ENCODE results near the gene REEP5.
A peak's percentile ranks its signal among the peaks of the same experiment; 100 is the strongest.
"Not testable (repeated sequence)": the region's sequence is repeated elsewhere in the genome, so short reads cannot be mapped to it uniquely, and the experiment has no call there.

The REEP5 gene

GRCh38 chr5:112933105-112933504 is 11.1 kb upstream of the REEP5 start:
- no peak for ATAC-seq

DNA sequence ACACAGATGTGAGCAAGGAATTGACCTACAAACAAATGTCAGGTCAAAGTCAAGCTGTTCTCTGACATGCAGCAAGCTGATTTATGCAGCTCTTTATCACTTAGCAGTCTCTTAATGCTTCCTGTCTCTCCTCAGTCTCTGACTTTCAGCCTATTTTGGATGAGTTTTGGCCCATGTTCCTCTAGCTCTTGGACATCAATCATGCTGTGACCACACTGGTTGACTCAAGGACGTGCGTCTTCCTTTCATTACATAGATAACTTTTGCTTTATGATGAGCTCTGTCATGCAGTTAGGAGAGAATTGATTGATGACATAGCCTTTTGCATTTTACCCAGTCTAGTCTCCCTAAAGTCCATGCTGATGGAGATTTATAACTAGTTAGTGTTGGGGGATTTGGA is 9.4 kb upstream of the REEP5 start:
- no peak for ATAC-seq

DNA sequence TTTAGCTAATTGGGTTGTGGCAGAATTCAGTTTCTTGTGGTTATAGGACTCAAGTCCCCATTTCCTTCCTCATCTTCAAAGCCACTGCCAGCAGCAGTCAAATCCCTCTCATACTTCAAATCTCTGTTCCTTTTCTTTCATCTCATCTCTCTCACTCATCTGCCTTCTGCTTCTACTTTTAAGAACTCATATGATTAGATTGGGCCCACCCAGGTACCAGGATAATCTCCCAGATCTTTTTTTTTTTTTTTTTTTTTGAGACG is 8.0 kb upstream of the REEP5 start:
- ATAC-seq = no peak

DNA sequence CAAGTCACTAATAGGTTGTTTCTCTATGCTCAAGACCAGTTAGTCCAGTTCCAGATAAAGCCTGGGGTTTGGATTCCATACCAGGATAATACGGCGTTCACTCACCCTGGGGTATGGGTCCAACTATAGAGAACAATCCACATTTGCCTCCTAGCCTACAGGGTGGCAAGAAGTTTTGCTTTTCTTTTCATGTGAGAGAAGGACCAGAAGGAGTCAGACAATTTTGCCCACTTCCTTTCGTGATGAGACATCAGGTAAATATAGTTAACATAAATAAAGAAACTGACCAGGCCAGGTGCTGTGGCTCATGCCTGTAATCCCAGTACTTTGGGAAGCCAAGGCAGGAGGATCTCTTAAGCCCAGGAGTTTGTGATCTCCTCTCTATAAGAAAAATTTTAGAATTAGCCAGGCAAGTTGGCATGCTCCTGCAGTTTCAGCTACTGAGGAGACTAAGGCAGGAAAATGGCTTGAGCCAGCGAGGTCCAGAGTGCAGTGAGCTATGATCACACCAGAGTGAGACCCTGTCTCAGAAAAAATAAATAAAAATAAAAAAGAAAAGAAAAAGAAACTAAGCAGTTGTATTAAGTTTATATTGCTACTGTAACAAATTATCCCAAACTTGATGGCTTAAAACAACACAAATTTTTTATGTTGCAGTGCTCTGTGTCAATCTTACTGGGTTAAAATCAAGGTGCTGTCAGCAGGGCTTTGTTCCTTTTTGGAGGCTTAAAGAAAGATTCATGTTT is 7.5 kb upstream of the REEP5 start:
- peak; percentile 68 to 77 for ATAC-seq

DNA sequence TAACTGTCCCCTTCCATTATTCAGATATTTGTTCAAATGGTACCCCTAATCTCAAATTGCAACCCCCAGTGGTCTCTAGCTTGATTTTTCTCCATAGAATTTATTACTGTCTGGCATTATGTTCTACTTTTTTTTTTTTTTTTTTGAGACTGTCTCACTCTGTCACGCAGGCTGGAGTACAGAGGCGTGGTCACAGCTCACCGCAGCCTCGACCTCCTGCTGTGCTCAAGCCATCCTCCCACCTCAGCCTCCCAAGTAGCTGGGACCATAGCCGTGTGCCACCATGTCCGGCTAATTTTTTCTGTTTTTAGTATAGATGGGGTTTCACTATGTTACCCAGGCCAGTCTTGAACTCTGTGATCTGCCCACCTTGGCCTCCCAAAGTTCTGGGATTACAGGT is 2.0 kb upstream of the REEP5 start:
- no peak for ATAC-seq

DNA sequence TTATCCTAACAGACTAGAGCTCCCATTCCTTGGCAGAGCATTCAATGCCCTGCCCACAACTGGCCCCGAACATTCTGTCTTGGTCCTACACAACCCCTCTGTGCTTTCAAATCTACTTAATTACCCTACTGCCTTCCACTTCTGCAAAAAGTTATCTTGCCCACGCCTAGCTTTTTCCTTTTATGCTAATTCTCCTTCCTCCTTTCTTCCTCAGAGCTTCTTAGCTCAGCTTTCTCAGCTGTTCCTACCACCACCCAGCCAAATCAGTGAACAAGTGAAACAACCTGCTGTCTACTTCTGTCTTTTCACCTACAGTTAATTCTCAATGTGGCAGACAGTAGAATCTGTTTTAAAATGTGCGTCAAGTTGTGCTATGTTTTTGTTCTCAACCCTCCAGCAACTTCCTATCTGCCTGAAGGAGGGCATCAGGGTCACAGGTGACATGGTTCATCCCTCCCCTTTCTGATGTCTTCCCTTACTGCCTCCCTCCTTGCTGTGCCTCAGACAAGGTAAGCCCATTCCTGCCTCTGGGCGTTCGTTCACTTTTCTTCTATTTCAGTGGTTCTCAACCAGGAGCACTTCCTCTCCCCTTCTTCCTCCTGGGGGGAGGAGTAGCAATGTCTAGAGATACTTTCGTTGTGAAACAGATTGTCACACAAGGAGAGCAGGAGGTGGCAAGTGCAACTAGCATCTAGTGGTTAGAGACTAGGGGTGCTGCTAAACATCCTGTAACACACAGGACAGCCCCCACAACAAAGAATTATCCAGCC is 1.3 kb upstream of the REEP5 start:
- ATAC-seq = no peak

- peak; percentile 43 to 57 for ATAC-seq
Measured at GRCh38 chr5:112921026-112921832, 798 bp downstream of the REEP5 start.

GRCh38 chr5:112919972-112920371 is 2.1 kb downstream of the REEP5 start:
- peak; percentile 13 to 34 for ATAC-seq

- ATAC-seq = no peak
Measured at GRCh38 chr5:112918679-112919078, 3.3 kb downstream of the REEP5 start.

DNA sequence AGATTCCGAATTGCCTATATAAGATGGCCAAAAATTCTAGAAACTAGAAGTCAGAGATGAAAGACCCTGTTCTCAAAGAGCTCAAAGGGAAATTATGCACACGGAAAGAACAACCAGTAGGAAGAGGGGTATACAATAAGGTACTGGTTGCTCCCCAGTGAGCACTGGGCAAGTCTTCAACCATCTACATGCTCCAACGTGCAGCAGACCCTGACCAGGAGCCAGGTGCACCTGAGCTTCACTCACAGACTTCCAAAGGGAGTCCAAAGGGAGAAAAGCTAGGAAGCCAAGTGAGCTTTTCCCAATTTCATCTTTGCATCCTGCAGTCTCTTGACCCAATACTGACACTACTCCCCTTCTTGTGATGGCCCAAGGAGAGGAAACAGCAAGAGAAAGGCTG is 3.9 kb downstream of the REEP5 start:
- ATAC-seq = no peak

DNA sequence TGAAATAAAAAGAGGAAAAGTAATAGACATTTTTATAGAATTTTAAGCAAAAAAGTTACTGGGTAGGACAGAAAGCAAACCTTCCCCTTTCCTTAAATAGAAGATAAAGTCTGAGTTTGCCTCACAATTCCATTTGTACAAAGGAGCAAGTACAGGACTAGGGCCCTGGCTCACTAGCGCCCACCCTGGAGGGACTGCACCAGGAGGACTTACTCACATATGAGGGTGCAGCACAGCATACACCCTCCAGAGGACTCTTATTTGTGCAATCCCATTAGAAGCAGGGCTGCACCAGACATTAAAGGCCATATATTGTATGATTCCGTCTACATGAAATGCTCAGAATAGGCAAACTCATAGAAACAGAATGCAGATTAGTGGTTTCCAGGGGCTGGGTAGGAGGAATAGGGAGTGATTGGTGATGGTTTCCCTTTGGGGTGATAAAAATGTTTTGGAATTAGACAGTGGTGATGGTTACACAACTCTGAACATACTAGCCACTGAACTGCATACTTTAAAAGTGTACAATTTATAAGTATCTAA is 4.5 kb downstream of the REEP5 start:
- no peak for ATAC-seq

DNA sequence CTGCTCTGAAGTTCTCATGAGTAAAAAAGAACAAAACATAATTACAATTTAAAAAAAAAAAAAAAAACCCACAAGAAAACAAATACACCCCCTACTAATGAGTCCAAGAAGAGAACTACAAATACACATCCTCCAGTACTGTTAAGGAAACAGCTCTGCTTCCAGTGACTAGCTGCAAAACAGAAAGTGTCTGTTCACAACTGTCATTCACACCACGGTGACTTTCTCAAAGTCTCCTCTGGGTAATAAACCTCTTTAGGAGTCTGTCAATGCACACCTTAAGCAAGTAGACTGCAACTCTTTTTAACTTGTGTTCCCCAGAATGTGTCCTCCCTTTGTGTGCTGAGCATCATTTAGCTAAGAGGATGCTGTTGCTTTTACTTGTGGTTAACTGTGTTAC is 6.2 kb downstream of the REEP5 start:
- ATAC-seq = peak; percentile 52 to 67

DNA sequence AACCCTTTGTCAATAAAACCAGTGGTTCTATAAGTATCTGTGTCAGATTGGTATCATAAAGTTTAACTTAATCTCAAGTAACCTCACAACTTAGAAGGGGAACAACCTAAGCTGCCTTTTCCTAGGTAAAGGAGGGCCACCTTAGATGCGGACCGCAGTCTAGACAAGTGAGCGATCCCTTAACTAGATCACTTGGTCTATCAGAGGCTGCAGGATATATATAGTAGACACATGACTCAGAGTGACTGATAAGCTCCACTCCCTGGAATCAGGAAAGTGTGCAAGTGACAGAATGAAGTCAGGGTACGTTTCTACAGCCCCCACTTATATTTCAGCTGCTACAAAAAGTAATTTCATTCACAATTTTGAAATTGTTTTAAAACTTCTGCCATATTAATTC is 7.4 kb downstream of the REEP5 start:
- peak in 1 of 2 donors; percentile 31 for ATAC-seq

GRCh38 chr5:112910529-112910928 is 11.5 kb downstream of the REEP5 start:
- ATAC-seq = no peak

GRCh38 chr5:112908854-112909253 is 13.2 kb downstream of the REEP5 start:
- no peak for ATAC-seq

DNA sequence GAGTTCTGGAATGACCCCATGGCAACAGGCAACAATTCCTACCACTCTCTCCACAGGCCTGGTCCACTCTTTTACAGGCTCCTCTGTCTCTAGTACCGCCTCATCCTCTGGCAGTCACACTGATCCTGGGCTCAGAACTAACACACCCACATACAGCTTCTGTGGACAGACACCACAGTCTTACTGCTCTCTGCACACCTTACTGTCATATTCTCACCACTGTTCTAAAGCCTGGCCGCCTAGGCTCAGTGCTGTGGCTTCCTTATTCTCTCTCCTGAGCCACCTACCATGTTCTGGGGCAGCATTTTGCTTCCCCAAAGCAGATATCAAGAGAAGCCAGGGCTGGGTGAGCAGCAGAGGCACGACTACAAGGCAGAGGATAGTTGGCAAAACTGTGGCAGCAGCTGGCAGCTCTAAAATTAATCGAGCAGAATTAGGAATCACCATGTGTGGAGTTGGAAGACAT is 14.8 kb downstream of the REEP5 start:
- no peak for ATAC-seq

DNA sequence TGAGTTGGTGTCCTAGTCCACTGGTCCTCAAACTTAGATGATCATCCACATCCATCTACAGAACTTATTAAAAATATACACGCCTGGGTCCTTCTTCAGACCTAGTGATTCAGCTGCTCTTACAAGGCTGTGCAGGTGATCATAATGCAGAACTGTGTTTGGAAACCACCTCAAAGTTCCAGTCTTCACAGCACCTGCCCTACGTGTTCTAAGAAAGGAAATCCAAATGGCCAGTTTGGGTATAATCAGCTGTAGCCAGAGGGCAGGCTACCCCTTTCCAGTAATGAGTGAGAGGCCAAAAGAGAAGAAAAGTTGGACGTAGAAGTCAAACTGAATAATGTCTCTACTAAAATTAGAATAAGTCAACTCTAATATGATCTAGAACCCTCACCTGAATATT is 15.4 kb downstream of the REEP5 start:
- ATAC-seq = no peak

GRCh38 chr5:112904996-112905395 is 17.0 kb downstream of the REEP5 start:
- not testable (repeated sequence) for ATAC-seq

GRCh38 chr5:112902561-112902960 is 19.5 kb downstream of the REEP5 start:
- ATAC-seq = no peak

- no peak for ATAC-seq
Measured at GRCh38 chr5:112895682-112896081, 26.3 kb downstream of the REEP5 start.

- no peak for ATAC-seq
Measured at GRCh38 chr5:112892776-112893175, 29.3 kb downstream of the REEP5 start.

DNA sequence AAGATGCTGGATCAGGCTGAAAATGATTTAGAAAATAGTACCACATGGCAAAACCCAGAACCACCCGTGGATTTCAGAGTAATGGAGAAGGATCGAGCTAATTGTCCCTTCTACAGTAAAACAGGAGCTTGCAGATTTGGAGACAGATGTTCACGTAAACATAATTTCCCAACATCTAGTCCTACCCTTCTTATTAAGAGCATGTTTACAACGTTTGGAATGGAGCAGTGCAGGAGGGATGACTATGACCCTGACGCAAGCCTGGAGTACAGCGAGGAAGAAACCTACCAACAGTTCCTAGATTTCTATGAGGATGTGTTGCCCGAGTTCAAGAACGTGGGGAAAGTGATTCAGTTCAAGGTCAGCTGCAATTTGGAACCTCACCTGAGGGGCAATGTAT is 30.0 kb downstream of the REEP5 start:
- not testable (repeated sequence) for ATAC-seq

- peak in 1 of 2 donors; percentile 46 for ATAC-seq
Measured at GRCh38 chr5:112886975-112887374, 35.1 kb downstream of the REEP5 start.

All from activated CD4-positive, CD25-positive, alpha-beta regulatory T cell treated with anti-CD3 and anti-CD28 coated beads, Interleukin-2, amount 50 U/mL, for 24 hours (primary cell).